SK-N-MC (cell line): ENCODE results near the gene SLITRK1.

Experiments
- EZH2 ChIP-seq: fragments of 200-600 bp; sonication (generic); IDR thresholded peaks from one replicate; pipeline ENCODE4 v1.6.1; 2017; ENCODE audit warnings: antibody characterized with exemption
- FOXP2 ChIP-seq: optimal IDR thresholded peaks from 2 replicates; pipeline ENCODE3; 2011; ENCODE audit warnings: mild to moderate bottlenecking, moderate library complexity; ENCODE audit not compliant: insufficient read depth; ENCODE audit errors: extremely low read length, control extremely low read depth
- POLR2AphosphoS5 ChIP-seq: IDR thresholded peaks from 2 replicates; pipeline ENCODE4 v1.6.1; 2012; ENCODE audit warnings: mild to moderate bottlenecking, low read depth, low read length, borderline replicate concordance

- TF ChIP-seq POLR2AphosphoS5 (no peak), EZH2 (no peak), FOXP2 (no peak)
These were observed 28.5 kb downstream of the SLITRK1 start for GRCh38 chr13:83853771-83854170.
